Upper lobe of left lung (tissue), 4 donors: Measurements from ENCODE around the gene GPR158.

Experiments
- CTCF ChIP-seq, 6 experiments: fragments of 450-650 bp in 4 of 6; fragments of 200-600 bp in 2 of 6; sonication (generic) in 2 of 6; IDR thresholded peaks; one replicate each; pipeline ENCODE4 v1.5.1; 2016 to 2019; ENCODE audit warnings: antibody characterized with exemption in 6 of 6
- EP300 ChIP-seq, 4 donors: sonication (generic); formaldehyde crosslinking; IDR thresholded peaks; one replicate each; pipeline ENCODE4 v1.5.1; 2017; ENCODE audit warnings: antibody characterized with exemption in 4 of 4, control low read depth in 2 of 4
- POLR2A ChIP-seq, 4 donors: fragments of 450-650 bp; IDR thresholded peaks; one replicate each; pipeline ENCODE4 v1.5.1; 2016 to 2017; ENCODE audit warnings: antibody characterized with exemption in 4 of 4, mild to moderate bottlenecking in 2 of 4
- POLR2AphosphoS5 ChIP-seq, 2 donors: sonication (generic); formaldehyde crosslinking; IDR thresholded peaks; one replicate each; pipeline ENCODE4 v1.5.1; 2017; ENCODE audit warnings: antibody characterized with exemption in 2 of 2

DNA sequence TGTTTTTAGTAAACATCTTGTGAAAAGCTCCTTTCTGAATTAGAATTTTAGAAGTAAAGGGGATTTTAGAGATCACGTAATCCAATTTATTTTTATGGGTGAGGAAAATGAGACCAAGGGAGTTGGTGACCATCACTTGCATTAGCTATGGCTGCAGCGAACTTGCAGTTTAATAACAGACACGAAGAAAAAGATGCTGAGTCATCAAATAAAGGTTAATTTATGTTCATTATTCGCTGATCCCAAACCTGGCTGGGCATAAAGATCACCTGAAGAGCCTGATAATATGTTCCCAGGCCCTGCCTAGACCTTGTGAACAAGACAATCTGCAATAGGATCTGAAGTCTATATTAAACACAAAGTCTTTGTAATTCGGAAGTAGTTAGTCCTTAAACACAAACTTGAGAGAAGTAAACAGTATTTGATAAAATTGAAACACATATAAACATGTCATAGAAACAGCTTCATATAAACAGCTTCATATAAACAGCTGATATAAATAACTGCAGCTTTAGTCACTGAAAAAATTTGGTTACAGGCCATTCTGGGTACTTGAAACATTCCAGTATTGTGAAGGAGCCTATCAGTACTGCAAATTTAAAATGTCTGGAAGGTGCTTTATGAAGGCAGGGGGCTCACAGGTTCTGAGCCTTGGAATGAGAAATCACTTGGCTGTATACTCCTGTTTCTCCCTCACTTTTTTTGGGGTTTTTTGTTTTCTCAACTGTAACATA lies 16.5 kb downstream of the GPR158 start:
- TF ChIP-seq CTCF (IDR thresholded peaks at IDR 0.05) (no peak), EP300 (IDR thresholded peaks at IDR 0.05) (no peak), POLR2AphosphoS5 (IDR thresholded peaks at IDR 0.05) (no peak), POLR2A (IDR thresholded peaks at IDR 0.05) (no peak)
